Astrocyte of the hippocampus (primary cell): ENCODE data around the gene TXNDC5.

Experiments used
- DNase-seq: peaks from one replicate; pipeline ENCODE4 v3.0.0; 2011; ENCODE audit warnings: low read depth, low spot score

The TXNDC5 gene

DNA sequence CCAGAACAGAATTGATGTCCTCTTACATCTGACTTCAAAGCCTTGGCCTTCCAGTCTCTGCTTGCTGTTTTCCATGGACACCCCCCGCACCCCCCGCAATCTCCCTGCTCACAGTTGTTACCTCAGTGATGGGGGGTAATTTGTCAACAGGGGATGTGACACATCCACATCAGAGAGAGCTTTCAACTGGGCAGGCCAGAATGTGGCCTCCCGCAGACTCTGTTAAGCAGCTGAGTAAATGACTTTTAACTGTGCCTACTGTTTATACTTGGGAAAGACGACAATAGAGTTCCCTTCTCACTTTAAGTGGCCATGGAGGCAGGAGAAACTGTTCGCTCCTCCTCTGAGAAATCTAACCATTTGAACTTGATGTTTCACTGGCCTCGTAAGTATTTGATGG lies 51.0 kb downstream of the TXNDC5 start:
- DNase-seq = no peak

DNA sequence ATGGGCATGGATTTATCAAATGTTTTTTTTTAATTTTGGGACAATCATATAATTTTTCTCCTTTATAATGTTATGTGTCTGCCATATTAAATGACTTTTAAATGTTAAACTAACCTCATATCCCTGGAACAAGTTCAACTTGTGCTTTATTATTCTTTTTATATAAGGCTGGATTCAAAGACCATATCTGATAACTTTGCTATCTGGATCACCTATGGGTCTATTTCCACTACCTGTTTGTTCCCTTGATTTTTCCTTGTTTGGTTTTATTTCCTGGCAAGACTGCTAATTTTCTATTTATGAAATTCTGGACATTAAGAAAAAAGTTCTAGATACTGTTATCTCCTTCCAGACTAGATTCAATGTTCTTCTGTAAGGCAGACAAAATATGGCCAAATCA lies 58.8 kb downstream of the TXNDC5 start:
- no peak for DNase-seq

DNA sequence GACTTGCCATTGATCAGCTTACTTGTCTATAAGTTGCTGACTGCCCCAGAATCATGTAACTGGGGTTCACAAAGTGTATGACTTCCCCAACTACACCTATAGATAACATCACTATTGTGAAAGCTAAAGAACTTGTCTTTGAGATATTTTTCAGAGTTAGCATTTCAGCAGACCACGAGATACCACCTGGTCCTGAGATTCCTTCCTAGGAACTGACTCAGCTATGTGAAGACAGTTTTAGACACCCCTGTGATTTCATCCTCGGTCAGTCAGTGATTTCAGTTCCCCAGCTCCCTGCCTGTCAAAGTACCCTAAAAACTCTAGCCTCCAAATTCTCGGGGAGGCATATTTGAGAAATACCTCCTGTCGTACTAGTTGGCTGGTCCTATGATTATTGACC lies 62.4 kb downstream of the TXNDC5 start:
- no peak for DNase-seq

DNA sequence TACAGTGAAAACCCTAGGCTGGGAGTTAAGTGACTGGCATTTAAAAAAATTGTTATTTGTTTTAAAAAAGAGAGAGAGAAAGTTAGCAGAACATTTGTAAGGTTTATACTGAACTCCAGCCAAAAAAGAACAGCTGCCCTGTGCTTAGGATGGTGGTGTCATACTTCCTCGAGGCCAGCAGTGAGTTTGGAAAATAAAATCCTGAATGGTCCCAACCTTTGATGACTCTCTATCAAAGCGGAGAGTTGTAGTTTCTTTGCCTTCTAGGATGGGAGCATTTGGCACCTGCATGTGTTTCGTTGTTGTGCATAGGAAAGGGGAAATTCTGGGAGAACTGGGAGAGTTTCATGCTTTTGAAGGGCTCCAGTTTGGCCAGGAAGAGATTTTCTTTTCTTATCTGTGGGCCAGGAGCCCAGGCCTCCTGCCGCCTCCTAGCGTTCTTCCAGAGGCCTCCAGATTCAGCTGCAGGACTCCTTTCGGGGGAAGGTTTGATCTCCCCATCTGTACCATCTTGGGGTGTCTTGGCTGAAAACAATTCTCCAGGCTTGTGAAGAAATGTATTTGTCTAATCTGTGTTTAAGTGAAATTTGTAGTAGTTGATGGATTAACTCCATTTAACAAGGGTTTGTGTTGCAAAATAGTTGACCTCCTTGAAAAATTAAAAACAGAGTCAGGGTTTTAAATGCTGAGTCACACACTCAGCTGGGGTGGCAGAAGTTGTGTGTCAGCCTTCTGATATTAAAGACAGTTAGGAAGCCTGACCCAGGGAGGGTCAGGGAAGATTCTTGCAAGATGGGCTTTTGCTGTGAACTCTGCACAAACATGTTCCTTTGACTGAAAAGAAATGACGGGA lies 63.4 kb downstream of the TXNDC5 start:
- DNase-seq = peak; percentile 36

DNA sequence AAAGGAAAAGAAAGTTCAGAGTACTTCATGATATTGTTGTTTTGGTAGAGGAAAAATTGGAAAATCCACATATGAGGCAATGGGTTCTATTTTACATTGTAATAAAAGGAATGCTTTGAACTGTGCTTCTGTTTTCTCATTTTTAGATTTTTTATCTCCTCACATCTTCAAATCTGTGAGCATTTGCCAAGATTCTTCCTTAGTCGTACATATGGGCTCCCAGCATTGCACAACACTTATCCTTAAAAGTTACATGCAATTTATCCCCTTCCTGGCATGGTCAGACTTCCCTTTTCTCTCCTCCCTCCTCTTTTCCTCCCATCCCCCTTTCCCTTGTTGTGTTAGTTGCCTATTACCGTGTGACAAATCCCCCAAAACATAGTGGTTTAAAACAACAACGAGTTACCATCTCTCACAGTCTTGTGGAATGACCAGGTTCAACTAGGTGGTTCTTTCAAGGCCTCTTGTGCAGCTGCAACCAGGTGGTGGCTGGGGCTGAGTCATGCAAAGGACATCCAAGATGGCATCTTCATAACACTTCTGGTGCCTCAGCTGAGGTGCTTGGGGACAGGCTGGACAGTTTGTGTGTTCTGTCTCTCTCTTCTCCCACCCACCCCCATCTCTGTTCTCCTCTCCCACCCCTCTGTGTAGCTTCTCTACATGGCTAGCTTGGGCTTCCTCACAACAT lies 68.7 kb downstream of the TXNDC5 start:
- DNase-seq = no peak

DNA sequence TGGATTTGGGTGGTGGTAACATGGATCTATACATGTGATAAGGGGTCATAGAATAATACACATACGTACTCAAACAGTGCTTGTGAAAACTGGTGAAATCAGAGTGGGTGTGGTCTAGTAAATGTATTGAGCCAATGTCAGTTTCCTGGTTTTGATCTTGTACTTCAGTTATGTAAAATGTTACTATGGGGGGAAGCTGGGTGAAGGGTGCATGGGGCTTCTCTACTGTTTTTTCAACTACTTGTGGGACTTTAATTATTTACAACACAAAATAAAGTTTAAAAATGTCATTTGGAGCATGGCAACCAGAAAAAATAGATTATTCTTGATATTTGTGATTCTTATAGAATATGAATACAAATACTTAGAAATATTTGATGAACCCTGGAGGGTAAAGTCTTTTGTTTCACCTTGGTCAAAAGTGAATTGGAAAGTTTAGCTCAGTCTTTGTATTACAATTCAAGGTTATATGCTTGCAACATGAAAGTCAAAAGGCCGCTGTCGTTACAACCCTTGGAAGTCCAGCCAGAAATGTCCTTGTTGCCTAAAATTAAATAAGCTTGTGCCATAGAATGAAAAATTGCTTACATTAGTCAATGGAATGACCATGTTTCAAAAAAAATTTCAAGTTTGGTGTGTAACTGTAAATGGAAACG lies 74.1 kb downstream of the TXNDC5 start:
- DNase-seq = no peak

DNA sequence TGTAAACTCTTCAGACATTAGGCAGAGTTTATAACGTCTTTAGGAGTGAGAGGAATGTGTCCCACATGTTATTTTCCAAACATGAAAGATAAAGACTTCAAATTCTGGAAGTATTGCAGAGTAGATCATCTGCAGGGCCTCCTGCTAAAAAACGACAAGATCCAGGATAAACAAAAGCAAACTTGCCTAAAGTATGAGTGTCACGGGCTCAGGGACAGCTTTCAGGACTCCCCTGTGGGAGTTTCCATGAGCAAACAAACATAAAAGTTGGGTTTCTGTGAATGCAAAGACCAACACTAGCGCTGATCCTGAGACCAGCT lies 76.9 kb downstream of the TXNDC5 start:
- no peak for DNase-seq

DNA sequence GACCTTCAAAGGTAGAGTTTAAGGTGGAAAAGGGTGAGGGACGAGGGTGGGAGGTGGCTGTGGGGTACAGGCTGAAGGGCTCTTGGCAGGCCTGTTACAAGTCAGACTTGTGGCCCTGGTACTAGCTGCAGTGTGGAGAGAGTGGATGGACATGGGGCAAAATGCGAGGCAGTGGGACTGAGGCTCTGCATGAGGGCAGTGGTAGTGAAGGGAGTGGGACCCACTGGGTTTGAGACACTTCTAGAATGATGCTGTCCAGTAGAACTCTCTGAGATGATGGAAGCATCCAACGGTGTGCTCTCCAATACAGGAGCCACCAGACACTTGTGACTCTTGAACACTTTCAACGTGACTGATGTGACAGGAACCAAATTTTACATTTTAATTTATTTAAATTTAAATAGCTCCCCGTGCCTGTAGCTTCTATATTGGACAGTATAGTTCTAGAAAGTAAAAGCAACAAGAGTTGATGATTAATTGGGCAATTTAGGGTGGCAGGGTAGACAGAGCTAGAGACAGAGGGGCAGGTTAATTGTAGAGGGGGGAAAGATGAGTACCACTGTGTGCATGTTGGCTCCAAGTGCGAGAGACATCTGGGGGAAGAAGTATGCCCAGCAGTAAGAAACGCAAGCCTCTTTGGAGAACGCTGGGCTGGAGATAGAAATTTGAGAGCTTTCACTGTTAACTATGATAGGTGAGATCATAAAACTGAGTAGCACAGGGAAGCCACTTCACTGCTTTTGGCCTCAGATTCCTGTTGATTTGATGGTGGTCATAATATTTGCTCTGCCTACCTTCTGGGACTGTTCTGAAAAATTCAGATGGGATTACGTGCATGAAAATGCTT lies 77.5 kb downstream of the TXNDC5 start:
- DNase-seq = no peak
